C4-2B (cell line): ENCODE measurements around the gene RBPMS2.

Experiments used
- H3K27ac ChIP-seq: fragments of 450-650 bp; 2 replicates; pipeline ENCODE4 v1.5.1; 2017
- ZFX ChIP-seq: fragments of 450-650 bp; IDR thresholded peaks from 2 replicates; pipeline ENCODE4 v1.6.1; 2017
- TF ChIP-seq, protein P1 (sequence below): fragments of 450-650 bp; conservative IDR thresholded peaks from 2 replicates; pipeline ENCODE4 v1.5.1; 2017; ENCODE audit warnings: mild to moderate bottlenecking

RBPMS2 gene

DNA sequence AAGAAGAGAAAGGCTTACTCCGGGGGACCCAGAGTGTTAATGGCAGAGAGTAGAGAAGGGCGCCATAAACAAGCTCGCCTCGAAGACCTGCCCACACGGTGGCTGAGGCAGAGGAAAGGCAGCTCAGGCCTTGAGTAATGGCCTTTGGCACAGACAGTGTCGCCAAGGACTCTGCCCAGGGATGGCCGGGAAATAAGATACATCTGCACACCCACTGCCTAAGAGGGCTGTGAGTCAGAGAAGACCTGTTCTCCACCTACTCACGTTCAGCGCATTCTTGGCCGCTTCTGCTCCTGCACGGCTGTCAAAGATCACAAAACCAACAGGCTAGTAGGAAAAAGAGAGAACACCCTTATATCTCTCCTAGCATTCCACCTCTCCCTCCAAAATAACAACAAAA, 26.2 kb downstream of the RBPMS2 start:
- TF ChIP-seq, protein P1, sequence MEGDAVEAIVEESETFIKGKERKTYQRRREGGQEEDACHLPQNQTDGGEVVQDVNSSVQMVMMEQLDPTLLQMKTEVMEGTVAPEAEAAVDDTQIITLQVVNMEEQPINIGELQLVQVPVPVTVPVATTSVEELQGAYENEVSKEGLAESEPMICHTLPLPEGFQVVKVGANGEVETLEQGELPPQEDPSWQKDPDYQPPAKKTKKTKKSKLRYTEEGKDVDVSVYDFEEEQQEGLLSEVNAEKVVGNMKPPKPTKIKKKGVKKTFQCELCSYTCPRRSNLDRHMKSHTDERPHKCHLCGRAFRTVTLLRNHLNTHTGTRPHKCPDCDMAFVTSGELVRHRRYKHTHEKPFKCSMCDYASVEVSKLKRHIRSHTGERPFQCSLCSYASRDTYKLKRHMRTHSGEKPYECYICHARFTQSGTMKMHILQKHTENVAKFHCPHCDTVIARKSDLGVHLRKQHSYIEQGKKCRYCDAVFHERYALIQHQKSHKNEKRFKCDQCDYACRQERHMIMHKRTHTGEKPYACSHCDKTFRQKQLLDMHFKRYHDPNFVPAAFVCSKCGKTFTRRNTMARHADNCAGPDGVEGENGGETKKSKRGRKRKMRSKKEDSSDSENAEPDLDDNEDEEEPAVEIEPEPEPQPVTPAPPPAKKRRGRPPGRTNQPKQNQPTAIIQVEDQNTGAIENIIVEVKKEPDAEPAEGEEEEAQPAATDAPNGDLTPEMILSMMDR: no peak
- no peak for TF ChIP-seq ZFX
- no peak overlapping the region for H3K27ac ChIP-seq

DNA sequence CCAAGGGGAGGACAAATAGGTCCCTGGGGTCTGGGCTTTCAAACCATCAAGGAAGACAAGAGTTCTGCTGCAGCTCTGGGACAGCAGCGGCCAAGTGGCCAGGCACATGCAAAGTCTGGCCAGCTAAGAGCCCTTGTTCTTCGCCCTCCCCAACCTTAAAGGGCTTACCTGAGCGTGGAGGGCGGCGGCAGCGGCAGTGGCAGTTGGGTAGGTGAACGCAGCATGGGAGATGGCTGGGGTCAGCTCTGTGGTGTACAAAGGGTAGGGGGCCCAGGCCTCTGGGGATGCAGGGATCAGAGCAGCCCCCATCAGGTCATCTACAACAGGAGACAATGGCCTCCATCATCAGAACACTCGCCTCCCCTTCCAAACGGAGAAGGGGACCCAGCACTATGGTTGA, 27.1 kb downstream of the RBPMS2 start:
- H3K27ac ChIP-seq: no peak overlapping the region
- TF ChIP-seq, protein P1: no peak
- no peak for TF ChIP-seq ZFX

DNA sequence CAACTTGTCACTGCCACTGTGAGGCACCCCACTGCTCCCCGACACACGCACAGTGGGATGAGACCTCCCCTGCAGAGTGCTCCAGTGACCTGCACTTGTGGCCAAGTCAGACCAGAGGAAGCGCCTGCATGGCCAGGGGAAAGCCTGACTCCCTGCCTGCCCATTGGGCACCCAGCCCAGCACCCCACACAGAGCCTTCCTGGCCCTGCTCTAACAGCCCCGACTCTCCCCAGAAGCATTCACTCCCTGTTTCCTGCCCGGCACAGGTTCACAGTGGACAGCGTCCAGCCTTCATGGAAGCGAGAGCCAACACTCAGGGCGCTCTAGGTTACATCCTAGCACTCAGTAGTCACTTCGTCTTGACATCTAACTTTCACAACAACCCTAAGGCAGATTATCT, 27.8 kb downstream of the RBPMS2 start:
- TF ChIP-seq, protein P1: no peak
- no peak overlapping the region for H3K27ac ChIP-seq

DNA sequence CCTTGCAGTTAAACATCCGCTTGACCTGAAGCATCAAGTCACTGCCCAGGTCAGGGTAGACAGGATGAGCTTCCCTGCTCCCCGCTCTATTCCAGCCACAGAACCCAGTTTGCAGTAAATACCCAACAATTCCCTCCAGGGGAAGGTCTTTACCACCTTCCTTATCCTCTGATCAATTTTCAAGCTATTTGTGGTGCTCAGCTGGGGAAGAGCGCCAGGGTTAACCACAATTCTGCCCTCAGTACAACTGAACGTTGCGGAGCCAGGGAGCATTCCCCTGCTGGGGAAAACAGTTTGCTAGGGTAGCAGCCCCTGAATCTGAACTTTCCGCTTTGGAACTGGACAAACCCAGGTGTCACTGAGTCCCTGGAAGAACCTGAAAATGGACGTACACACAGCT, 28.5 kb downstream of the RBPMS2 start:
- H3K27ac ChIP-seq: no peak overlapping the region

DNA sequence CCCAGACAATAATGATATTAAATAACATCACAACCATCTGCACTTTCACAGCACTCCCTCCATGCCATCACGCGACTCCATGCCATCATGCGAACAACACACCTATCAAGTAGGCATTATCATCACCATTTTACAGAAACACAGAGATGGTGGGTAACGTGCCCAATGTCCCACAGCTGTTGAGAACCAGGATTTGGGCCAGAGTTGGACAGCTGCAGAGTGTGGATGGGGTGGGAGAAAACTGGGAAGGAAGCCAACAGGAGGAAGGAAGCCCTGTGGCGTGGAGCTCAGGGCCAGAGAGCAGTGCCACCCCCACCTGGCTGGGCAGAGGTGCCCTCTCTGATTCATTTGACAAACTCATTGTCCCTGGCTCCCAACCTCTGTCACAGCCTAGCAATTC, 29.0 kb downstream of the RBPMS2 start:
- no peak for TF ChIP-seq ZFX
- TF ChIP-seq, protein P1: no peak
- H3K27ac ChIP-seq: no peak overlapping the region

More for the DNA sequence above, 28.5 kb downstream of the RBPMS2 start:
- TF ChIP-seq, protein P1: no peak
- no peak for TF ChIP-seq ZFX

DNA sequence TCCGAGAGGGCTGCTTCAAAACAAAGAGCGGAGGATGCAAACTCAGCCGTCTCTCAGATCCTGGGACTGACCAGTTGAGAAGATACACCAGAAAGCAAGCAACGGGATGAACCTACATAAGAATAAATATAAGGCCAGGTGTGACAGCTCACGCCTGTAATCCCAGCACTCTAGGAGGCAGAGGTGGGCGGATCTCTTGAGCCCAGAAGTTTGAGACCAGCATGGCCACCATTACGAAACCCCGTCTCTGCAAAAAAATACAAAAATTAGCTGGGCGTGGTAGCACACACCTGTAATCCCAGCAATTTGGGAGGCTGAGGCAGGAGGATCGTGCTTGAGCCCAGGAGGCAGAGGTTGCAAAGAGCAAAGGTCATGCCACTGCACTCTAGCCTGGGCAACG, 31.7 kb downstream of the RBPMS2 start:
- TF ChIP-seq, protein P1: no peak
- TF ChIP-seq ZFX: no peak
- H3K27ac ChIP-seq: no peak overlapping the region

DNA sequence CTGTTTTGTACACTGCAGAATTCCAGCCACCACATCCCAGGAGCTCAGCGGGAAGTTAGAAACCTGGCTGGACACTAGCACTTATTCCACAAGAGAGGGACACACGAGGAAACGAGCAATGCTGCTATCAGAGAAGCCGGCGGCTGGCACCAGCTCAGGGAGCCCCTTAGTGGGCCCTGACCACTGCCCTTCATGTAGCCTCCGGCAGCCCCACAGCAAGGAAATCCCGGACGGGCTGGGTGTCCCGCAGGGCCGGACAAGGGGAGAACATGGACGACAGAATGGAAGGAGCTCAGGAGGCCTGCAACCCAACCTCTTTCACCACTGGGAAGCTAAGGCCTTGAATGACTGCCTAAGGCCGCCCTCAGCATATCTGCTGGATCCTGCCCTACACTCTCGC, 32.5 kb downstream of the RBPMS2 start:
- no peak for TF ChIP-seq ZFX
- TF ChIP-seq, protein P1: no peak
- no peak overlapping the region for H3K27ac ChIP-seq
